HFF-Myc (cell line): ENCODE data around the gene ANKRD23.

Experiments used
- DNase-seq: peaks from one replicate; pipeline ENCODE4 v3.0.0-alpha.2; 2011; ENCODE audit warnings: low read depth; ENCODE audit errors: extremely low read depth
- H3K4me3 ChIP-seq: replicated peaks from 2 replicates; pipeline ENCODE4 v1.5.1; 2011; ENCODE audit warnings: low read depth, mild to moderate bottlenecking, control low read depth, low read length
- CTCF ChIP-seq: IDR thresholded peaks from 2 replicates; pipeline ENCODE4 v1.5.1; 2012; ENCODE audit warnings: mild to moderate bottlenecking, low read depth, low read length, control low read depth; ENCODE audit errors: missing control alignments

ANKRD23 gene

GRCh38 chr2:96881349-96882195, 37.8 kb upstream of the ANKRD23 start:
- TF ChIP-seq CTCF = no peak
- DNase-seq = no peak
- H3K4me3 ChIP-seq = no peak overlapping the region

DNA sequence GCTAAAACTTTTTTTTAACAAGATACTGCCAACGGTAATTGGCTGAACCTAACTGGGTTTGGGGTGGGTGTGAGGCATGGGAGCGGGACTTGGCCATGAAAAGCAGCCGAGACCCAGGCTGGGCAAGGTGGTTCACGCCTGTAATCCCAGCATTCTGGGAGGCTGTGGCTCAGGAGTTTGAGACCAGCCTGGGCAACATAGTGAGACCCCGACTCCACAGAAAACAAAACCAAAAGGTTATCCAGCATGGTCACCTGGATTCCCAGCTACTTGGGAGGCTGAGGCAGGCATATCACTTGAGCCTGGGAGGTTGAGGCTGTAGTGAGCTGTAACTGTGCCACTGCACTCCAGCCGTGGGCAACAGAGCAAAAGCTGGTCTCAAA, 37.1 kb upstream of the ANKRD23 start:
- no peak overlapping the region for H3K4me3 ChIP-seq
- DNase-seq = no peak
- no peak for TF ChIP-seq CTCF

GRCh38 chr2:96879545-96880040, 35.8 kb upstream of the ANKRD23 start:
- no peak for DNase-seq
- H3K4me3 ChIP-seq = no peak overlapping the region
- TF ChIP-seq CTCF = no peak

GRCh38 chr2:96878796-96879544, 35.1 kb upstream of the ANKRD23 start:
- DNase-seq = no peak
- H3K4me3 ChIP-seq = no peak overlapping the region
- TF ChIP-seq CTCF = no peak

- TF ChIP-seq CTCF = no peak
- no peak for DNase-seq
- no peak overlapping the region for H3K4me3 ChIP-seq
Measured at GRCh38 chr2:96878171-96878570, 34.4 kb upstream of the ANKRD23 start.

DNA sequence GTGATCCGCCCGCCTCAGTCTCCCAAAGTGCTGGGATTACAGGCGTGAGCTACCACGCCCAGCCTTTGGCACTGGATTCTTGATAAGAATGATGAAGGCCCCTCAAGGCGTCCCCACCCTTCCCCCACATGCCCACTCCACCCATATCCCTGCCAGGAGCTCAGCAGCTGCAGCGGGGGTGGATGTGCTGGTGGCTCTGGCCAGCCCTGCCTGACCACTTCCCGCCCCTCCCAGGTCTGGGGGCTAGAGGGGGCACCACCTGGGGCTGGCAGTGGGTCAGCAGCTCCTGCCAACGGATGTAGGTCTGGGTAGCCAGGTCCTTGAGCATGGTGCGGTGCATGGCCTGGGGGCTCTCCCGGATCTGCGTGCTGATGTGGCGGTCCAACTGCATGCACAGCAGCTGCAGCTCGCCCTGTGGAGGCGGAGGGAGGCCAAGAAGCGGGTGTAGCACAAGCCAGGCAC, 33.8 kb upstream of the ANKRD23 start:
- no peak for TF ChIP-seq CTCF
- H3K4me3 ChIP-seq = no peak overlapping the region
- DNase-seq = no peak
